ENCODE data around the gene COG5. TPM values are rescaled to one million over a fixed set of nuclear protein-coding genes. Genes with fewer than 3 reads are reported as not detected.

The COG5 gene
- total and polyA plus RNA-seq, 2 experiments from 2014 or later = 15.4 to 36.5 TPM

DNA sequence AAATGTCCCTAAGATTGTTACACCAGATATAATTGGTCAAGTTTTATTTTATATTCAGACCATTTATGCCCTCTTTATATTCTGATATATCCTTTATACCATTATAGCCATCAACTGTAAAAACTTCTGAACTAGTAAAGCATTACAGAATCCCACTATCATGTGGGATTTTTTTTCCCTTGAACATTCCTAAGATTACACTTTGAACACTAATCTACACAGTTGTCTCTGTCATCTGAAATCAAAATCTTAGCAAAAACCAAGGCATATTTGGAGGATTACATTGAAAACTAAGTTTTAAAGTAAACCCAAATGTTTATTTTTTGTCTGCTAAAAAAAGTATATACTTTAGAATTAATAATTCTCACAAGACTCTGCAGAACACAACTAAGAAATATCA is 210.0 kb downstream of the COG5 start:
- H3K27me3 Mint-ChIP-seq (ENCODE audit: insufficient read depth, low read depth, poor library complexity) = no peaks in the 10 kb centered on the region
- Histone ChIP-seq H3K4me1 (ENCODE audit: insufficient read depth) (no peaks in the 10 kb centered on the region), H3K36me3 (ENCODE audit: insufficient read depth) (no peaks in the 10 kb centered on the region), H3K4me2 (no peak overlapping the region), H3F3A (replicated peaks; ENCODE audit: low read depth) (no peaks in the 10 kb centered on the region), H4K20me1 (replicated peaks; ENCODE audit: insufficient read depth) (no peaks in the 10 kb centered on the region), H3K27ac (ENCODE audit: low read depth) (no peak overlapping the region), H3K4me3 (no peak overlapping the region), H3K27me3 (ENCODE audit: insufficient read depth) (no peaks in the 10 kb centered on the region), H3K9me2 (ENCODE audit: insufficient read depth) (no peaks in the 10 kb centered on the region), H3K79me2 (replicated peaks; ENCODE audit: insufficient read depth) (no peaks in the 10 kb centered on the region), H2AFZ (no peak overlapping the region)
- H3K27ac Mint-ChIP-seq = no peak overlapping the region
- TF ChIP-seq JUNB (IDR thresholded peaks at IDR 0.05; ENCODE audit: unreplicated experiment) (no peak), STAT1 (IDR thresholded peaks at IDR 0.05; ENCODE audit: unreplicated experiment) (no peak), NANOG (IDR thresholded peaks at IDR 0.05; ENCODE audit: borderline replicate concordance) (no peak), EZH2phosphoT487 (IDR thresholded peaks at IDR 0.05; ENCODE audit: unreplicated experiment) (no peak), POLR2AphosphoS5 (IDR thresholded peaks at IDR 0.05; ENCODE audit: low read depth) (no peak), CREB1 (CRISPR knock-in tag; IDR thresholded peaks at IDR 0.05; ENCODE audit: low read depth) (no peak), ZNF331 (CRISPR knock-in tag; IDR thresholded peaks at IDR 0.05; ENCODE audit: low read depth) (no peak), ZNF114 (CRISPR knock-in tag; IDR thresholded peaks at IDR 0.05) (no peak), EZH2 (IDR thresholded peaks at IDR 0.05; ENCODE audit: low read depth, unreplicated experiment) (no peak)
- TF ChIP-seq, protein P1, sequence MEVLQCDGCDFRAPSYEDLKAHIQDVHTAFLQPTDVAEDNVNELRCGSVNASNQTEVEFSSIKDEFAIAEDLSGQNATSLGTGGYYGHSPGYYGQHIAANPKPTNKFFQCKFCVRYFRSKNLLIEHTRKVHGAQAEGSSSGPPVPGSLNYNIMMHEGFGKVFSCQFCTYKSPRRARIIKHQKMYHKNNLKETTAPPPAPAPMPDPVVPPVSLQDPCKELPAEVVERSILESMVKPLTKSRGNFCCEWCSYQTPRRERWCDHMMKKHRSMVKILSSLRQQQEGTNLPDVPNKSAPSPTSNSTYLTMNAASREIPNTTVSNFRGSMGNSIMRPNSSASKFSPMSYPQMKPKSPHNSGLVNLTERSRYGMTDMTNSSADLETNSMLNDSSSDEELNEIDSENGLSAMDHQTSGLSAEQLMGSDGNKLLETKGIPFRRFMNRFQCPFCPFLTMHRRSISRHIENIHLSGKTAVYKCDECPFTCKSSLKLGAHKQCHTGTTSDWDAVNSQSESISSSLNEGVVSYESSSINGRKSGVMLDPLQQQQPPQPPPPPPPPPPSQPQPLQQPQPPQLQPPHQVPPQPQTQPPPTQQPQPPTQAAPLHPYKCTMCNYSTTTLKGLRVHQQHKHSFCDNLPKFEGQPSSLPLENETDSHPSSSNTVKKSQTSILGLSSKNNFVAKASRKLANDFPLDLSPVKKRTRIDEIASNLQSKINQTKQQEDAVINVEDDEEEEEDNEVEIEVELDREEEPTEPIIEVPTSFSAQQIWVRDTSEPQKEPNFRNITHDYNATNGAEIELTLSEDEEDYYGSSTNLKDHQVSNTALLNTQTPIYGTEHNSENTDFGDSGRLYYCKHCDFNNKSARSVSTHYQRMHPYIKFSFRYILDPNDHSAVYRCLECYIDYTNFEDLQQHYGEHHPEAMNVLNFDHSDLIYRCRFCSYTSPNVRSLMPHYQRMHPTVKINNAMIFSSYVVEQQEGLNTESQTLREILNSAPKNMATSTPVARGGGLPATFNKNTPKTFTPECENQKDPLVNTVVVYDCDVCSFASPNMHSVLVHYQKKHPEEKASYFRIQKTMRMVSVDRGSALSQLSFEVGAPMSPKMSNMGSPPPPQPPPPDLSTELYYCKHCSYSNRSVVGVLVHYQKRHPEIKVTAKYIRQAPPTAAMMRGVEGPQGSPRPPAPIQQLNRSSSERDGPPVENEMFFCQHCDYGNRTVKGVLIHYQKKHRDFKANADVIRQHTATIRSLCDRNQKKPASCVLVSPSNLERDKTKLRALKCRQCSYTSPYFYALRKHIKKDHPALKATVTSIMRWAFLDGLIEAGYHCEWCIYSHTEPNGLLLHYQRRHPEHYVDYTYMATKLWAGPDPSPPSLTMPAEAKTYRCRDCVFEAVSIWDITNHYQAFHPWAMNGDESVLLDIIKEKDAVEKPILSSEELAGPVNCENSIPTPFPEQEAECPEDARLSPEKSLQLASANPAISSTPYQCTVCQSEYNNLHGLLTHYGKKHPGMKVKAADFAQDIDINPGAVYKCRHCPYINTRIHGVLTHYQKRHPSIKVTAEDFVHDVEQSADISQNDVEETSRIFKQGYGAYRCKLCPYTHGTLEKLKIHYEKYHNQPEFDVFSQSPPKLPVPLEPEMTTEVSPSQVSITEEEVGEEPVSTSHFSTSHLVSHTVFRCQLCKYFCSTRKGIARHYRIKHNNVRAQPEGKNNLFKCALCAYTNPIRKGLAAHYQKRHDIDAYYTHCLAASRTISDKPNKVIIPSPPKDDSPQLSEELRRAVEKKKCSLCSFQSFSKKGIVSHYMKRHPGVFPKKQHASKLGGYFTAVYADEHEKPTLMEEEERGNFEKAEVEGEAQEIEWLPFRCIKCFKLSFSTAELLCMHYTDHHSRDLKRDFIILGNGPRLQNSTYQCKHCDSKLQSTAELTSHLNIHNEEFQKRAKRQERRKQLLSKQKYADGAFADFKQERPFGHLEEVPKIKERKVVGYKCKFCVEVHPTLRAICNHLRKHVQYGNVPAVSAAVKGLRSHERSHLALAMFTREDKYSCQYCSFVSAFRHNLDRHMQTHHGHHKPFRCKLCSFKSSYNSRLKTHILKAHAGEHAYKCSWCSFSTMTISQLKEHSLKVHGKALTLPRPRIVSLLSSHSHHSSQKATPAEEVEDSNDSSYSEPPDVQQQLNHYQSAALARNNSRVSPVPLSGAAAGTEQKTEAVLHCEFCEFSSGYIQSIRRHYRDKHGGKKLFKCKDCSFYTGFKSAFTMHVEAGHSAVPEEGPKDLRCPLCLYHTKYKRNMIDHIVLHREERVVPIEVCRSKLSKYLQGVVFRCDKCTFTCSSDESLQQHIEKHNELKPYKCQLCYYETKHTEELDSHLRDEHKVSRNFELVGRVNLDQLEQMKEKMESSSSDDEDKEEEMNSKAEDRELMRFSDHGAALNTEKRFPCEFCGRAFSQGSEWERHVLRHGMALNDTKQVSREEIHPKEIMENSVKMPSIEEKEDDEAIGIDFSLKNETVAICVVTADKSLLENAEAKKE (CRISPR knock-in tag; IDR thresholded peaks at IDR 0.05) = no peak
- TF ChIP-seq, protein P2, sequence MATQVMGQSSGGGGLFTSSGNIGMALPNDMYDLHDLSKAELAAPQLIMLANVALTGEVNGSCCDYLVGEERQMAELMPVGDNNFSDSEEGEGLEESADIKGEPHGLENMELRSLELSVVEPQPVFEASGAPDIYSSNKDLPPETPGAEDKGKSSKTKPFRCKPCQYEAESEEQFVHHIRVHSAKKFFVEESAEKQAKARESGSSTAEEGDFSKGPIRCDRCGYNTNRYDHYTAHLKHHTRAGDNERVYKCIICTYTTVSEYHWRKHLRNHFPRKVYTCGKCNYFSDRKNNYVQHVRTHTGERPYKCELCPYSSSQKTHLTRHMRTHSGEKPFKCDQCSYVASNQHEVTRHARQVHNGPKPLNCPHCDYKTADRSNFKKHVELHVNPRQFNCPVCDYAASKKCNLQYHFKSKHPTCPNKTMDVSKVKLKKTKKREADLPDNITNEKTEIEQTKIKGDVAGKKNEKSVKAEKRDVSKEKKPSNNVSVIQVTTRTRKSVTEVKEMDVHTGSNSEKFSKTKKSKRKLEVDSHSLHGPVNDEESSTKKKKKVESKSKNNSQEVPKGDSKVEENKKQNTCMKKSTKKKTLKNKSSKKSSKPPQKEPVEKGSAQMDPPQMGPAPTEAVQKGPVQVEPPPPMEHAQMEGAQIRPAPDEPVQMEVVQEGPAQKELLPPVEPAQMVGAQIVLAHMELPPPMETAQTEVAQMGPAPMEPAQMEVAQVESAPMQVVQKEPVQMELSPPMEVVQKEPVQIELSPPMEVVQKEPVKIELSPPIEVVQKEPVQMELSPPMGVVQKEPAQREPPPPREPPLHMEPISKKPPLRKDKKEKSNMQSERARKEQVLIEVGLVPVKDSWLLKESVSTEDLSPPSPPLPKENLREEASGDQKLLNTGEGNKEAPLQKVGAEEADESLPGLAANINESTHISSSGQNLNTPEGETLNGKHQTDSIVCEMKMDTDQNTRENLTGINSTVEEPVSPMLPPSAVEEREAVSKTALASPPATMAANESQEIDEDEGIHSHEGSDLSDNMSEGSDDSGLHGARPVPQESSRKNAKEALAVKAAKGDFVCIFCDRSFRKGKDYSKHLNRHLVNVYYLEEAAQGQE (IDR thresholded peaks at IDR 0.05; ENCODE audit: unreplicated experiment) = no peak
- TF ChIP-seq, protein P3, sequence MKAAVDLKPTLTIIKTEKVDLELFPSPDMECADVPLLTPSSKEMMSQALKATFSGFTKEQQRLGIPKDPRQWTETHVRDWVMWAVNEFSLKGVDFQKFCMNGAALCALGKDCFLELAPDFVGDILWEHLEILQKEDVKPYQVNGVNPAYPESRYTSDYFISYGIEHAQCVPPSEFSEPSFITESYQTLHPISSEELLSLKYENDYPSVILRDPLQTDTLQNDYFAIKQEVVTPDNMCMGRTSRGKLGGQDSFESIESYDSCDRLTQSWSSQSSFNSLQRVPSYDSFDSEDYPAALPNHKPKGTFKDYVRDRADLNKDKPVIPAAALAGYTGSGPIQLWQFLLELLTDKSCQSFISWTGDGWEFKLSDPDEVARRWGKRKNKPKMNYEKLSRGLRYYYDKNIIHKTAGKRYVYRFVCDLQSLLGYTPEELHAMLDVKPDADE (IDR thresholded peaks at IDR 0.05) = no peak
- TF ChIP-seq, protein P4, sequence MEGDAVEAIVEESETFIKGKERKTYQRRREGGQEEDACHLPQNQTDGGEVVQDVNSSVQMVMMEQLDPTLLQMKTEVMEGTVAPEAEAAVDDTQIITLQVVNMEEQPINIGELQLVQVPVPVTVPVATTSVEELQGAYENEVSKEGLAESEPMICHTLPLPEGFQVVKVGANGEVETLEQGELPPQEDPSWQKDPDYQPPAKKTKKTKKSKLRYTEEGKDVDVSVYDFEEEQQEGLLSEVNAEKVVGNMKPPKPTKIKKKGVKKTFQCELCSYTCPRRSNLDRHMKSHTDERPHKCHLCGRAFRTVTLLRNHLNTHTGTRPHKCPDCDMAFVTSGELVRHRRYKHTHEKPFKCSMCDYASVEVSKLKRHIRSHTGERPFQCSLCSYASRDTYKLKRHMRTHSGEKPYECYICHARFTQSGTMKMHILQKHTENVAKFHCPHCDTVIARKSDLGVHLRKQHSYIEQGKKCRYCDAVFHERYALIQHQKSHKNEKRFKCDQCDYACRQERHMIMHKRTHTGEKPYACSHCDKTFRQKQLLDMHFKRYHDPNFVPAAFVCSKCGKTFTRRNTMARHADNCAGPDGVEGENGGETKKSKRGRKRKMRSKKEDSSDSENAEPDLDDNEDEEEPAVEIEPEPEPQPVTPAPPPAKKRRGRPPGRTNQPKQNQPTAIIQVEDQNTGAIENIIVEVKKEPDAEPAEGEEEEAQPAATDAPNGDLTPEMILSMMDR (conservative IDR thresholded peaks at IDR 0.05; ENCODE audit: low read depth in 2 of 2) = no peak
- H3K4me3 Mint-ChIP-seq = no peak overlapping the region
- H3K9me3 Mint-ChIP-seq = peaks cover 2% of the 10 kb centered on the region; the same call in 1 of the 3 replicates
- ATAC-seq (no peak), DNase-seq (ENCODE audit: low spot score) (no peak)
- H3K36me3 Mint-ChIP-seq (ENCODE audit: low read depth) = peaks cover 13% of the 10 kb centered on the region
- H3K4me1 Mint-ChIP-seq = no peaks in the 10 kb centered on the region
